CD4-positive, alpha-beta T cell treated with Interleukin-21 for 1 hour (primary cell): ENCODE data around the gene MAPK12.

Experiments used
- DNase-seq: peaks from one replicate; pipeline ENCODE4 v3.0.0-alpha.2; 2020

MAPK12 gene

GRCh38 chr22:50250555-50251476, 10.7 kb downstream of the MAPK12 start, which contains the start of gene HDAC10:
Gene HDAC10 (minus strand): TSS chr22:50251265. CDS start chr22:50251032, 233 bp downstream.
- DNase-seq, result peak; percentile 84

- no peak for DNase-seq
Observed at GRCh38 chr22:50250249-50250554, 11.3 kb downstream of the MAPK12 start.

- DNase-seq, result no peak
Observed at GRCh38 chr22:50249341-50250248, 11.9 kb downstream of the MAPK12 start.

GRCh38 chr22:50248196-50249081, 13.0 kb downstream of the MAPK12 start:
- DNase-seq, result no peak

GRCh38 chr22:50247748-50248147, 13.7 kb downstream of the MAPK12 start:
- DNase-seq, result peak; percentile 83

GRCh38 chr22:50246242-50247175, 15.0 kb downstream of the MAPK12 start:
- no peak for DNase-seq

- DNase-seq, result no peak
Observed at GRCh38 chr22:50245214-50246072, 16.0 kb downstream of the MAPK12 start.

- DNase-seq, result peak; percentile 91
Observed at GRCh38 chr22:50244420-50245213, 16.9 kb downstream of the MAPK12 start, which contains the start of gene TUBGCP6. Gene TUBGCP6 (minus strand): TSS chr22:50245023. CDS start chr22:50244459, 564 bp downstream.

GRCh38 chr22:50243685-50244419, 17.6 kb downstream of the MAPK12 start:
- DNase-seq, result no peak

GRCh38 chr22:50242406-50242949, 19.0 kb downstream of the MAPK12 start:
- DNase-seq, result no peak

GRCh38 chr22:50238755-50239154, 22.7 kb downstream of the MAPK12 start:
- DNase-seq, result no peak

- DNase-seq, result no peak
Observed at GRCh38 chr22:50236731-50237409, 24.6 kb downstream of the MAPK12 start.

- no peak for DNase-seq
Observed at GRCh38 chr22:50233223-50233622, 28.3 kb downstream of the MAPK12 start.

- DNase-seq, result no peak
Observed at GRCh38 chr22:50232481-50233151, 28.9 kb downstream of the MAPK12 start.

- DNase-seq, result no peak
Observed at GRCh38 chr22:50229370-50229769, 32.1 kb downstream of the MAPK12 start.

GRCh38 chr22:50228366-50228765, 33.1 kb downstream of the MAPK12 start:
- DNase-seq, result no peak

- DNase-seq, result no peak
Observed at GRCh38 chr22:50227579-50228215, 33.8 kb downstream of the MAPK12 start.
